HepG2 (cell line): ENCODE data around the gene CTU2. TPM values are rescaled to one million over a fixed set of nuclear protein-coding genes. Genes with fewer than 3 reads are reported as not detected.

Source experiments
- ASH2L ChIP-seq: fragments of 300-600, 200-600 bp; sonication (generic); IDR thresholded peaks from 2 replicates; pipeline ENCODE4 v1.7.0; 2017; ENCODE audit warnings: low read depth, mild to moderate bottlenecking, moderate library complexity, mixed read lengths, low read length; ENCODE audit not compliant: insufficient read length
- ETS1 ChIP-seq: sonication (generic); formaldehyde crosslinking; IDR thresholded peaks from 2 replicates; pipeline ENCODE4 v1.4.0; 2020; ENCODE audit warnings: missing genetic modification reagents
- HDAC1 ChIP-seq: sonication (generic); formaldehyde crosslinking; IDR thresholded peaks from 2 replicates; pipeline ENCODE4 v1.5.1; 2020; ENCODE audit warnings: mild to moderate bottlenecking, missing genetic modification reagents
- HNF4A ChIP-seq: sonication (generic); formaldehyde crosslinking; IDR thresholded peaks from 2 replicates; pipeline ENCODE4 v1.4.0; 2020; ENCODE audit warnings: missing genetic modification reagents
- REXO4 ChIP-seq: sonication (generic); formaldehyde crosslinking; IDR thresholded peaks from 2 replicates; pipeline ENCODE4 v1.8.0; 2022; ENCODE audit warnings: missing genetic modification reagents, mild to moderate bottlenecking, borderline replicate concordance
- ZBTB37 ChIP-seq: sonication (generic); formaldehyde crosslinking; IDR thresholded peaks from 2 replicates; pipeline ENCODE4 v1.4.0; 2020; ENCODE audit warnings: mild to moderate bottlenecking, missing genetic modification reagents
- ZFP90 ChIP-seq: sonication (generic); formaldehyde crosslinking; IDR thresholded peaks from 2 replicates; pipeline ENCODE4 v1.8.0; 2022; ENCODE audit warnings: missing genetic modification reagents, mild to moderate bottlenecking, inconsistent platforms, borderline replicate concordance
- ZHX1 ChIP-seq: sonication (generic); formaldehyde crosslinking; IDR thresholded peaks from 2 replicates; pipeline ENCODE4 v1.8.1; 2022; ENCODE audit warnings: low read depth, mild to moderate bottlenecking, missing genetic modification reagents
- ZNF224 ChIP-seq: sonication (generic); formaldehyde crosslinking; IDR thresholded peaks from 2 replicates; pipeline ENCODE4 v1.5.0; 2020; ENCODE audit warnings: mild to moderate bottlenecking, missing genetic modification reagents
- ZNF3 ChIP-seq: IDR thresholded peaks from 2 replicates; pipeline ENCODE4 v1.7.0; 2017; ENCODE audit warnings: inconsistent platforms
- ZNF432 ChIP-seq: sonication (generic); formaldehyde crosslinking; IDR thresholded peaks from 2 replicates; pipeline ENCODE4 v1.5.0; 2020; ENCODE audit warnings: missing genetic modification reagents, mild to moderate bottlenecking, borderline replicate concordance
- ZNF468 ChIP-seq: sonication (generic); formaldehyde crosslinking; IDR thresholded peaks from 2 replicates; pipeline ENCODE4 v1.8.0; 2022; ENCODE audit warnings: mild to moderate bottlenecking, moderate library complexity, missing genetic modification reagents
- ZNF543 ChIP-seq: sonication (generic); formaldehyde crosslinking; IDR thresholded peaks from 2 replicates; pipeline ENCODE4 v1.4.0; 2020; ENCODE audit warnings: mild to moderate bottlenecking, missing genetic modification reagents
- ZNF558 ChIP-seq: sonication (generic); formaldehyde crosslinking; IDR thresholded peaks from 2 replicates; pipeline ENCODE4 v1.9.0; 2022; ENCODE audit warnings: mild to moderate bottlenecking, missing genetic modification reagents, borderline replicate concordance
- ZNF576 ChIP-seq: sonication (generic); formaldehyde crosslinking; IDR thresholded peaks from 2 replicates; pipeline ENCODE4 v1.4.0; 2020; ENCODE audit warnings: mild to moderate bottlenecking, missing genetic modification reagents
- polyA plus RNA-seq, 8 experiments: library from polyadenylated mRNA; depleted of rRNA in 3 of 8; stranded (reverse) in 7 of 8; unstranded in 1 of 8; fragments of >200 nt; fragmentation: Illumina TruSeq in 4 of 8; extraction: Trizol in 4 of 8; gene quantifications; 2 replicates each; pipeline versions ENCODE4 v1.2.1 to v1.2.3, GENCODE V29; 2011 to 2016; ENCODE audit warnings: low read depth in 4 of 8, missing spikeins in 1 of 8, mixed read lengths in 1 of 8; ENCODE audit not compliant: insufficient read depth in 1 of 8
- total RNA-seq, 5 experiments: library from RNA; depleted of rRNA; stranded (reverse); fragments of >200 nt; fragmentation: Illumina TruSeq; extraction: Trizol; gene quantifications; 2 replicates each; pipeline ENCODE4 v1.2.3, GENCODE V29; 2016; ENCODE audit warnings: low read depth in 1 of 5
- TF ChIP-seq, protein P1 (sequence below): sonication (generic); formaldehyde crosslinking; IDR thresholded peaks from 2 replicates; pipeline ENCODE4 v1.4.0; 2020; ENCODE audit warnings: missing genetic modification reagents, mild to moderate bottlenecking, borderline replicate concordance
- TF ChIP-seq, protein P2 (sequence below): sonication (generic); formaldehyde crosslinking; IDR thresholded peaks from 2 replicates; pipeline ENCODE4 v1.4.0; 2020; ENCODE audit warnings: missing genetic modification reagents

Gene CTU2
- total and polyA plus RNA-seq, 2 of the 13 experiments (the other 11 are each of a cell fraction or from before 2014, with no cell fraction given): 13.3 to 21.9 TPM

DNA sequence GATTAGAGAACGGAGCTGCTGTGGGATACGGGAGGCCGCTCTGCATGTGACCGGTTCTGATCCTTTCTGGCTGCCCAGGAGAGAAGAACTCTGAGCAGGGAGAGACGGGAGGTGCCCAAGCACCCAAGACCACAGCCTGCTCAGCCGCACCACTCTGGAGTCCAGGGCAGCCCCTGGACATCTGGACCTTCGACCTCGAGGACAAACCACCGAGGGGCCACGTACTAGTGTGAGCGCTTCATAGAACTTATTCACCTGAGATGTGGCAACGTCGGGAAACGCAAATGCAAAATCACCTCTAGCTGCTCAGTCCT, 6.0 kb upstream of the CTU2 start (continued):
- peak; percentile 46; the same call in 1 of the 2 replicates for TF ChIP-seq ZHX1 (CRISPR knock-in tag)
- peak; percentile 41; the same call in 1 of the 2 replicates for TF ChIP-seq ZNF576 (CRISPR knock-in tag)
- TF ChIP-seq ZNF3: no peak
- TF ChIP-seq ASH2L: peak; percentile 30
- no peak for TF ChIP-seq ETS1 (CRISPR knock-in tag)
- 0 out of 2 replicates have a peak, but pooled peaks have one; percentile 45 for TF ChIP-seq HNF4A (CRISPR knock-in tag)
- no peak for TF ChIP-seq ZNF558 (CRISPR knock-in tag)
- TF ChIP-seq, protein P1, sequence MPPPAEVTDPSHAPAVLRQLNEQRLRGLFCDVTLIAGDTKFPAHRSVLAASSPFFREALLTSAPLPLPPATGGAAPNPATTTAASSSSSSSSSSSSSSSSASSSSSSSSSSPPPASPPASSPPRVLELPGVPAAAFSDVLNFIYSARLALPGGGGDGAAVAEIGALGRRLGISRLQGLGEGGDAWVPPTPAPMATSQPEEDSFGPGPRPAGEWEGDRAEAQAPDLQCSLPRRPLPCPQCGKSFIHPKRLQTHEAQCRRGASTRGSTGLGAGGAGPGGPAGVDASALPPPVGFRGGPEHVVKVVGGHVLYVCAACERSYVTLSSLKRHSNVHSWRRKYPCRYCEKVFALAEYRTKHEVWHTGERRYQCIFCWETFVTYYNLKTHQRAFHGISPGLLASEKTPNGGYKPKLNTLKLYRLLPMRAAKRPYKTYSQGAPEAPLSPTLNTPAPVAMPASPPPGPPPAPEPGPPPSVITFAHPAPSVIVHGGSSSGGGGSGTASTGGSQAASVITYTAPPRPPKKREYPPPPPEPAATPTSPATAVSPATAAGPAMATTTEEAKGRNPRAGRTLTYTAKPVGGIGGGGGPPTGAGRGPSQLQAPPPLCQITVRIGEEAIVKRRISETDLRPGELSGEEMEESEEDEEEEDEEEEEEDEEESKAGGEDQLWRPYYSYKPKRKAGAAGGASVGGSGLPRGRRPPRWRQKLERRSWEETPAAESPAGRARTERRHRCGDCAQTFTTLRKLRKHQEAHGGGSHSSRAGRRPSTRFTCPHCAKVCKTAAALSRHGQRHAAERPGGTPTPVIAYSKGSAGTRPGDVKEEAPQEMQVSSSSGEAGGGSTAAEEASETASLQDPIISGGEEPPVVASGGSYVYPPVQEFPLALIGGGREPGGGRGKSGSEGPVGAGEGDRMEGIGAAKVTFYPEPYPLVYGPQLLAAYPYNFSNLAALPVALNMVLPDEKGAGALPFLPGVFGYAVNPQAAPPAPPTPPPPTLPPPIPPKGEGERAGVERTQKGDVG: no peak
- no peak for TF ChIP-seq ZNF224 (CRISPR knock-in tag)
- no peak for TF ChIP-seq ZNF468 (CRISPR knock-in tag)
- TF ChIP-seq, protein P2, sequence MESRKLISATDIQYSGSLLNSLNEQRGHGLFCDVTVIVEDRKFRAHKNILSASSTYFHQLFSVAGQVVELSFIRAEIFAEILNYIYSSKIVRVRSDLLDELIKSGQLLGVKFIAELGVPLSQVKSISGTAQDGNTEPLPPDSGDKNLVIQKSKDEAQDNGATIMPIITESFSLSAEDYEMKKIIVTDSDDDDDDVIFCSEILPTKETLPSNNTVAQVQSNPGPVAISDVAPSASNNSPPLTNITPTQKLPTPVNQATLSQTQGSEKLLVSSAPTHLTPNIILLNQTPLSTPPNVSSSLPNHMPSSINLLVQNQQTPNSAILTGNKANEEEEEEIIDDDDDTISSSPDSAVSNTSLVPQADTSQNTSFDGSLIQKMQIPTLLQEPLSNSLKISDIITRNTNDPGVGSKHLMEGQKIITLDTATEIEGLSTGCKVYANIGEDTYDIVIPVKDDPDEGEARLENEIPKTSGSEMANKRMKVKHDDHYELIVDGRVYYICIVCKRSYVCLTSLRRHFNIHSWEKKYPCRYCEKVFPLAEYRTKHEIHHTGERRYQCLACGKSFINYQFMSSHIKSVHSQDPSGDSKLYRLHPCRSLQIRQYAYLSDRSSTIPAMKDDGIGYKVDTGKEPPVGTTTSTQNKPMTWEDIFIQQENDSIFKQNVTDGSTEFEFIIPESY (CRISPR knock-in tag): 0 out of 2 replicates have a peak, but pooled peaks have one; percentile 38
- TF ChIP-seq REXO4 (CRISPR knock-in tag): peak; percentile 60; the same call in 1 of the 2 replicates
- 0 out of 2 replicates have a peak, but pooled peaks have one; percentile 28 for TF ChIP-seq ZBTB37
- TF ChIP-seq ZNF543 (CRISPR knock-in tag): peak; percentile 3; the same call in 1 of the 2 replicates
- no peak for TF ChIP-seq ZFP90 (CRISPR knock-in tag)
- TF ChIP-seq HDAC1 (CRISPR knock-in tag): no peak
- no peak for TF ChIP-seq ZNF432 (CRISPR knock-in tag)
